Measurements from ENCODE around the gene NTM.

GRCh38 chr11:132208477-132209055, 838.2 kb downstream of the NTM start:
- no peak for TF ChIP-seq CTCF (IDR thresholded peaks at IDR 0.05; ENCODE audit: poor library complexity, severe bottlenecking)
- TF ChIP-seq RAD21 (conservative IDR thresholded peaks at IDR 0.05): no peak
- no peak for TF ChIP-seq MXI1 (conservative IDR thresholded peaks at IDR 0.05; ENCODE audit: poor library complexity, severe bottlenecking)
- no peak for TF ChIP-seq EP300 (conservative IDR thresholded peaks at IDR 0.05; ENCODE audit: poor library complexity, severe bottlenecking)
- TF ChIP-seq TAF1 (IDR thresholded peaks at IDR 0.05; ENCODE audit: low read depth): no peak
- no peak for TF ChIP-seq POLR2AphosphoS5 (IDR thresholded peaks at IDR 0.05)

All from neural cell (in vitro differentiated cells).